RWPE2 (cell line): ENCODE measurements around the gene MRGPRD.

Experiments
- ATAC-seq: fragments of 200-7000 bp; cut with Tn5 transposase; 3 replicates; pipeline ENCODE4 v1.9.1; 2021; ENCODE audit warnings: low read depth
- DNase-seq: peaks from one replicate; pipeline ENCODE4 v3.0.0-alpha.2; 2020; ENCODE audit warnings: low spot score
- H3K27ac ChIP-seq: fragments of 450-650 bp; 2 replicates; pipeline ENCODE4 v1.5.1; 2017; ENCODE audit warnings: mild to moderate bottlenecking; ENCODE audit not compliant: poor library complexity, severe bottlenecking
- H3K27me3 ChIP-seq: fragments of 250-450 bp; sonication (Bioruptor Pico); 2 replicates; pipeline ENCODE4 v1.5.1; 2021; ENCODE audit warnings: mild to moderate bottlenecking, moderate library complexity; ENCODE audit not compliant: insufficient read depth, poor library complexity, severe bottlenecking
- H3K36me3 ChIP-seq: fragments of 250-450 bp; sonication (Bioruptor Pico); 2 replicates; pipeline ENCODE4 v1.5.1; 2020; ENCODE audit warnings: low read depth, mild to moderate bottlenecking, moderate library complexity
- H3K4me1 ChIP-seq: fragments of 250-450 bp; sonication (Bioruptor Pico); 2 replicates; pipeline ENCODE4 v1.5.1; 2021; ENCODE audit warnings: mild to moderate bottlenecking, moderate library complexity; ENCODE audit not compliant: insufficient read depth, poor library complexity, severe bottlenecking
- H3K4me3 ChIP-seq: fragments of 250-450 bp; sonication (Bioruptor Pico); 2 replicates; pipeline ENCODE4 v1.5.1; 2021; ENCODE audit warnings: mild to moderate bottlenecking, moderate library complexity; ENCODE audit not compliant: severe bottlenecking
- H3K9me3 ChIP-seq: fragments of 250-450 bp; sonication (Bioruptor Pico); 2 replicates; pipeline ENCODE4 v1.5.1; 2021; ENCODE audit warnings: mild to moderate bottlenecking, moderate library complexity; ENCODE audit not compliant: severe bottlenecking
- TF ChIP-seq, protein P1 (sequence below): fragments of 450-650 bp; IDR thresholded peaks from one replicate; pipeline ENCODE4 v1.5.1; 2017; ENCODE audit warnings: mild to moderate bottlenecking, moderate library complexity; ENCODE audit not compliant: poor library complexity, severe bottlenecking

The MRGPRD gene

DNA sequence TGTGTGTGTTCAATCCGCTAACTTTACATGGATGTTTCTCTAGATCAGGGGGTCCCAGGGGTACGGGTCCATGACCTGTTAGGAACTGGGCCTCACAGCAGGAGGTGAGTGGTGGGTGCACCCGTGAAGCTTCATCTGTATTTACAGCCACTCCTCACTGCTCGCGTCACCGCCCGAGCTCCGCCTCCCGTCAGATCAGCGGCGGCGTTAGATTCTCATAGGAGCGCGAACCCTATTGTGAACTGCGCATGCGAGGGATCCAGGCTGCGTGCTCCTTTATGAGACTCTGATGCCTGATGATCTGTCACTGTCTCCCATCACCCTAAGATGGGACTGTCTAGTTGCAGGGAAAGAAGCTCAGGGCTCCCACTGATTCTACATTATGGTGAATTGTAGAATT lies 31.9 kb downstream of the MRGPRD start:
- TF ChIP-seq, protein P1, sequence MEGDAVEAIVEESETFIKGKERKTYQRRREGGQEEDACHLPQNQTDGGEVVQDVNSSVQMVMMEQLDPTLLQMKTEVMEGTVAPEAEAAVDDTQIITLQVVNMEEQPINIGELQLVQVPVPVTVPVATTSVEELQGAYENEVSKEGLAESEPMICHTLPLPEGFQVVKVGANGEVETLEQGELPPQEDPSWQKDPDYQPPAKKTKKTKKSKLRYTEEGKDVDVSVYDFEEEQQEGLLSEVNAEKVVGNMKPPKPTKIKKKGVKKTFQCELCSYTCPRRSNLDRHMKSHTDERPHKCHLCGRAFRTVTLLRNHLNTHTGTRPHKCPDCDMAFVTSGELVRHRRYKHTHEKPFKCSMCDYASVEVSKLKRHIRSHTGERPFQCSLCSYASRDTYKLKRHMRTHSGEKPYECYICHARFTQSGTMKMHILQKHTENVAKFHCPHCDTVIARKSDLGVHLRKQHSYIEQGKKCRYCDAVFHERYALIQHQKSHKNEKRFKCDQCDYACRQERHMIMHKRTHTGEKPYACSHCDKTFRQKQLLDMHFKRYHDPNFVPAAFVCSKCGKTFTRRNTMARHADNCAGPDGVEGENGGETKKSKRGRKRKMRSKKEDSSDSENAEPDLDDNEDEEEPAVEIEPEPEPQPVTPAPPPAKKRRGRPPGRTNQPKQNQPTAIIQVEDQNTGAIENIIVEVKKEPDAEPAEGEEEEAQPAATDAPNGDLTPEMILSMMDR = no peak
- Histone ChIP-seq H3K9me3 (no peaks in the 10 kb centered on the region), H3K36me3 (no peaks in the 10 kb centered on the region), H3K4me3 (no peak overlapping the region), H3K27ac (no peak overlapping the region), H3K27me3 (no peaks in the 10 kb centered on the region), H3K4me1 (no peaks in the 10 kb centered on the region)
- DNase-seq (no peak), ATAC-seq (no peak)

DNA sequence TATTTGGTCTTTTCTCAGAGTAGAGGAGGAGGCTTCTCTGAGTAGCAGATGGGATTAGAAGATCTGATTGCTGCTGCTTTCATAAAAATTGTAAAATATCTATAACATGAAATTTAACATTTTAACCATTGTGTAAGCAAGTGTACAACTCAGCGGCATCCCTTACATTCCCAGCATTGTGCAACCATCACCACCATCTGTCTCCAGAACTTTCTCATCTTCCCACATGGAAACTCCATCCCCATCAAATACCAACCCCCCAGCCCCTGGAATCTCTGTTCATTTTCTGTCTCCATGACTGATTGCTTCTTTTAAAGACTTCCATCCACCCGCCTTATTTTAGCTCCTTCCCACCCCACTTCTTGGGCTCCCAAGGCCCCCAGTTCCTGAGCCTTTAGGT lies 32.3 kb downstream of the MRGPRD start:
- Histone ChIP-seq H3K9me3 (no peaks in the 10 kb centered on the region), H3K27ac (no peak overlapping the region)
- DNase-seq = no peak

DNA sequence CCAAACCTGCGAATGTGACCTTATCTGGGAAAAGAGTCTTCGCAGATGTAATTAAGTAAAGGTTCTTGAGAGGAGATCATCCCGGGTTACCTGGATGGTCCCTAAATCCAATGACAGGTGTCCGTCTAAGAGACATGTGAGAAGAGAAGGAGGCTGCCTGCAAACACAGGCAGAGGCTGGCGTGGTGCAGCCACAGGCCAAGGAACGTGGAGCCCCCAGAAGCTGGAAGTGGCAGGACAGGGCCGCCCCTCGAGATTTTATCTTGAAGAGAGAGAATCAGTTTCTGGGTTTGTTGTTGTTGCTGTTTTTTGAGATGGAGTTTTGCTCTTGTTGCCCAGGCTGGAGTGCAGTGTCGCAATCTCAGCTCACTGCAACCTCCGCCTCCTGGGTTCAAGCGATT lies 33.6 kb downstream of the MRGPRD start:
- ATAC-seq = no peak
- no peaks in the 10 kb centered on the region for H3K27me3 ChIP-seq
- no peak overlapping the region for H3K4me3 ChIP-seq
- no peaks in the 10 kb centered on the region for H3K9me3 ChIP-seq
- no peaks in the 10 kb centered on the region for H3K36me3 ChIP-seq
- DNase-seq = no peak
- TF ChIP-seq, protein P1 = no peak
- no peak overlapping the region for H3K27ac ChIP-seq
- H3K4me1 ChIP-seq = no peaks in the 10 kb centered on the region

More for the DNA sequence above, 32.3 kb downstream of the MRGPRD start:
- TF ChIP-seq, protein P1 = no peak
- no peak overlapping the region for H3K4me3 ChIP-seq
- no peaks in the 10 kb centered on the region for H3K27me3 ChIP-seq
- no peaks in the 10 kb centered on the region for H3K4me1 ChIP-seq
- H3K36me3 ChIP-seq = no peaks in the 10 kb centered on the region
- no peak for ATAC-seq

DNA sequence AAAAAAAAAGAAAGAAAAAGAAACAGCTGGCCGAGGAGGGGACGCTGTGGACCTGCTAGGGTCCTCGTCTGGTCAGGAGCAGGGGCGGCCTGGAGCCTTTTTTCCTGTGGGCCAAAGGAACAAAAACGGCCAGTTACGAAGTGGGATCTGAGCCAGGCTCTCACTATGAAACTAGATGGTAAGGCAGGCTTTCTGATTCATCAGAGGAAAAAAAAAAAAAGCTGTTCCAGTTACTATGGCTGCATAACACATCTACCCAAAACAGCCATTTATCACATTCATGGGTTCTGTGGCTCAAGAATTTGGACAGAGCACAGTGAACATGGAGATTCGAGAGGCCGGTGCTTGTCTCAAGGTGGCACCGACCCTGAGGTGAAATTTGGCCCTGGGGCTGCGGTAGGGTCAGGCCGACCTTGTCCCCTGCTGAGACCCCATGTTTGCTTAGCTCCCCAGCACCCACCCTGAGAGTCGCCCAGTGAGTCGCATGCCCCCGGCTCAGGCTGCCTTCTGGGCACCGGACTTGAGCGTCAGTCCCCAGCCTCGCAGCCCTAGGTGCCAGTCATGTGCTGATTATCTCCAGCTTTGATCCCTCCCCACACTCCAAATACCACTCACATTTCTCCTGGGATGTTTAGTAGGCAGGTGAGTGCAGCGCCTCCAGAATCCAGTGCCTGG lies 34.2 kb downstream of the MRGPRD start:
- H3K9me3 ChIP-seq = no peaks in the 10 kb centered on the region
- DNase-seq (peak; percentile 11), ATAC-seq (peak; percentile 30; the same call in 1 of the 3 replicates)
- no peak overlapping the region for H3K27ac ChIP-seq
- no peaks in the 10 kb centered on the region for H3K27me3 ChIP-seq
- TF ChIP-seq, protein P1 = no peak
- no peaks in the 10 kb centered on the region for H3K36me3 ChIP-seq
- H3K4me1 ChIP-seq = no peaks in the 10 kb centered on the region
- no peak overlapping the region for H3K4me3 ChIP-seq

DNA sequence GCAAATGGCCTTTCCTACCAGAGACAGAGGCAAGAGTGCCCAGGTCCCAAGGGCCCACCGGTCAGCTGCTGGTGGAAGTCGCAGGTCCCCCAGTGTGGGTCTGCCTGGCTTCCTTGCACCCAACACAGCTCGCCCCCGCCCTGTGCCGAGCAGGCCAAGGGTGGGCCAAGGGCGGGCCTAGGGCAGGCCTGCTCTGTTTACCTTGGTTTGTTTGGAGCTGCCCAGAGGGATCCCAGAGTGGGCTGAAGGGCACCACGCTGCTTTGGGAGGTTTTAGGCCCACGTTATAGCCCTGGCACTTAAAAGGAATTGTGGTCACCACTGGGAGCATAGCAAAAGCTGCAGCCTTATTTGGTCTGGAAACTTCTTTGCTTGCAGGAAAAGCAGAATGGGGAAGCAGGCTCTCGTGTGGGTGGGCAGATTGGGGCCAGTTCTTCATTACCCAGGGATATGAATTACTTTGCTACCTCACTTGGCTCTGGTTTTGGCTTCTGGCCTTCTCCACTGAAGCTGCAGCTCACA lies 38.0 kb downstream of the MRGPRD start:
- no peak for DNase-seq
- peaks cover 7% of the 10 kb centered on the region for H3K36me3 ChIP-seq
- 0 out of 3 replicates have a peak, but pooled peaks have one; percentile 20 for ATAC-seq
- H3K4me1 ChIP-seq = no peaks in the 10 kb centered on the region
- TF ChIP-seq, protein P1 = no peak
- H3K4me3 ChIP-seq = no peak overlapping the region
- no peaks in the 10 kb centered on the region for H3K27me3 ChIP-seq
- H3K27ac ChIP-seq = no peak overlapping the region
- H3K9me3 ChIP-seq = no peaks in the 10 kb centered on the region
